ENCODE measurements around the gene RPP14. TPM values are rescaled to one million over a fixed set of nuclear protein-coding genes. Genes with fewer than 3 reads are reported as not detected.

The RPP14 gene
- total and polyA plus RNA-seq, 2 experiments from 2014 or later: 11.7 to 18.6 TPM

- DNase-seq (ENCODE audit: low spot score) (peak; percentile 22), ATAC-seq (peak; percentile 43)
- H3K4me1 Mint-ChIP-seq: peaks cover 13% of the 10 kb centered on the region
- Histone ChIP-seq H3K27ac (ENCODE audit: low read depth) (no peak overlapping the region), H4K20me1 (replicated peaks; ENCODE audit: insufficient read depth) (no peaks in the 10 kb centered on the region), H3K27me3 (ENCODE audit: insufficient read depth) (no peaks in the 10 kb centered on the region), H3K9me2 (ENCODE audit: insufficient read depth) (no peaks in the 10 kb centered on the region), H3K36me3 (ENCODE audit: insufficient read depth) (no peaks in the 10 kb centered on the region), H3K4me3 (no peak overlapping the region), H3K4me1 (ENCODE audit: insufficient read depth) (peaks cover 10% of the 10 kb centered on the region; the same call in 1 of the 2 replicates), H3K79me2 (replicated peaks; ENCODE audit: insufficient read depth) (no peaks in the 10 kb centered on the region; the same call in 1 of the 2 replicates), H2AFZ (no peak overlapping the region), H3K4me2 (no peak overlapping the region), H3F3A (replicated peaks; ENCODE audit: low read depth) (no peaks in the 10 kb centered on the region)
- H3K27ac Mint-ChIP-seq: no peak overlapping the region
- H3K27me3 Mint-ChIP-seq (ENCODE audit: insufficient read depth, low read depth, poor library complexity): peaks cover 3% of the 10 kb centered on the region
- TF ChIP-seq ZNF462 (CRISPR knock-in tag; IDR thresholded peaks at IDR 0.05): no peak
- peak in 1 of 2 experiments; percentile 15; a peak in 1 of 4 replicates for TF ChIP-seq CTCF (conservative IDR thresholded peaks at IDR 0.05; ENCODE audit: low read depth in 2 of 2)
- TF ChIP-seq ZNF331 (CRISPR knock-in tag; IDR thresholded peaks at IDR 0.05; ENCODE audit: low read depth): no peak
- no peaks in the 10 kb centered on the region for H3K36me3 Mint-ChIP-seq (ENCODE audit: low read depth)
- no peak overlapping the region for H3K4me3 Mint-ChIP-seq
- no peaks in the 10 kb centered on the region for H3K9me3 Mint-ChIP-seq
Observed at GRCh38 chr3:58353722-58354553, 47.9 kb downstream of the RPP14 start.

Data from GM23338 (cell line).